Dermis microvascular lymphatic vessel endothelial cell (primary cell): ENCODE data around the gene PCYOX1L. TPM values are rescaled to one million over a fixed set of nuclear protein-coding genes. Genes with fewer than 3 reads are reported as not detected.
A peak's percentile ranks its signal among the peaks of the same experiment; 100 is the strongest.
"Not testable (repeated sequence)": the region's sequence is repeated elsewhere in the genome, so short reads cannot be mapped to it uniquely, and the experiment has no call there.

Experiments used
- DNase-seq, 2 donors: peaks; one replicate each; pipeline versions ENCODE4 v3.0.0 to v3.0.0-alpha.2; 2010; ENCODE audit warnings: low read depth in 2 of 2
- total RNA-seq: library from RNA; depleted of rRNA; stranded (reverse); fragments of >200 nt; gene quantifications from 2 replicates; pipeline ENCODE4 v1.2.1, GENCODE V29; 2014

Gene PCYOX1L
- total RNA-seq, 1 donor from 2014 or later, result 11.4 TPM

DNA sequence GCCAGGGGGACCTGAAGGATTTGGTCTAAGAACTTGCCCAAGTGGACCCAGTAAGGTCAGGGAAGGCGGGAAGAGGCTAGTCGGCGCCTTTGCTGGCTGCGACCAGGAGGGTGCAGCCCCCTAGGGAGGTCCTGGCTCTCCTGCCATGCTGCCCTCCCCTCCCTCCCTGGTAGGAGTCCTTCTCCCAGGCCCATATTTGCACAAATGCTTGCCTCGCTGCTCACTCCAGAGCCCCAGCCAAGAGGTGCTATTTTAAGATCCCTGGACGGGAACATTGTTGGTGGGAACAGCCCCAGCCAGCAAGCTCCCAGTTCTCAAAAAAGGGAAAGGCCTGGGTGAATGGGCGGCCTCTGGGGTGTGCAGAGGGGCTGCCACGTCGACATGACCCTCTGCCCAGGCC is 25.6 kb downstream of the PCYOX1L start:
- no peak for DNase-seq

- no peak for DNase-seq
Observed at GRCh38 chr5:149386166-149386565, 28.3 kb downstream of the PCYOX1L start.

DNA sequence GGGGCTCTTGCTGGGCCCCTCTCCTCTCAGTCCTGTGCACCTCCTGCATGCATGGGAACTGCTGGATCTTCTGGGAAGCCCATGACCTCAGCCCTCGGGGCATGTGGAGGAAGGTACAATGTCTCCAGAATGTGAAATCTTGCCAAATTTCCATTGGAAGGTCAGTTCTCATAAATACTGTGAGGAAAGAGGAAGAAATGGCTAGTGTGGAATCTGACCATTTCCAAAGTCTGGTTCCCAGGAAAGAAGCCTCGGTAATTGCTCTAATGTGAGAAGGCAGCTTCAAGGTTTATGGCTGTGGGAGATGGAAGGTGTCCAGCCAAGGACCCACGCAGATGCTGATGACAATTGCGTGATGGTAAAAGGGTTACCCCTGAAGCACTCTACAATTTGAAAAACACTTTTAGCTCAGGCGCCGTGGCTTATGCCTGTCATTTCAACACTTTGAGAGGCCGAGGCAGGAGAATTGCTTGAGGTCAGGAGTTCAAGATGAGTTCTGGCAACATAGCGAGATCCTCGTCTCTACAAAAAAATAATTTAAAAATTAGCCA is 29.3 kb downstream of the PCYOX1L start:
- no peak for DNase-seq

- DNase-seq, result no peak
Observed at GRCh38 chr5:149387982-149388381, 30.1 kb downstream of the PCYOX1L start.

DNA sequence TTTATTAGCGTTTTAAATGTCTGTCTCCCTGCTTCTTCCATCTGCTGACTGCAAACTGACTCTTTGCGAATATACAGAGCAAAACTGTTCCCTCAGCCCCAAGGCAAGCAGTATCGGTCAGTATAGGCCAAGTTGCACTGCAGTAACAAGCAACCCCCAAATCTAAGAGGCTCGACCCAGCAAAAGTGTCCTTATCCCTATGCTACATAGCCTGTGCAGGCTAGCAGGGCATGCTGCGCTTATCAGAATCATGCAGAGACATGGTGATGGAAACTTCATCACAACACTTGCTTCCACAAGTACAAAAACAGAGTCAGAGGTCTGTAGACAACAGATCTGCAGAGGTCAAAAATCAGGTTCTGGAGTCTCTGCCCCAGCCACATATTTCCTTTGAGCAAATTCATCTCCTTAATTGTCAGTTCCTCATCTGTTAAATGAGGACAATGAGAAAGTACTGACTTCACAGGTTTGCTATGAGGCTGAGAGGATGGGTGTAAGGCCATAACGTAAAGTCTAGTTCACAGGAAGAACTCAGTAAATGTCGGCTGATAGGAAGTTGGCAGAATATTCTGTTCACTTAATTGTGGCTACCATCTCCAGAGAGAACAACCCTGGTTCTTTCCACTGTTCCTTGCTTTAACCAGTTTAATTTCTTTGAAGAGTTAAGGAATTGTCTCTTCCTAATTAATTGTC is 30.8 kb downstream of the PCYOX1L start:
- no peak for DNase-seq

- no peak for DNase-seq
Observed at GRCh38 chr5:149389552-149390495, 32.0 kb downstream of the PCYOX1L start.

DNA sequence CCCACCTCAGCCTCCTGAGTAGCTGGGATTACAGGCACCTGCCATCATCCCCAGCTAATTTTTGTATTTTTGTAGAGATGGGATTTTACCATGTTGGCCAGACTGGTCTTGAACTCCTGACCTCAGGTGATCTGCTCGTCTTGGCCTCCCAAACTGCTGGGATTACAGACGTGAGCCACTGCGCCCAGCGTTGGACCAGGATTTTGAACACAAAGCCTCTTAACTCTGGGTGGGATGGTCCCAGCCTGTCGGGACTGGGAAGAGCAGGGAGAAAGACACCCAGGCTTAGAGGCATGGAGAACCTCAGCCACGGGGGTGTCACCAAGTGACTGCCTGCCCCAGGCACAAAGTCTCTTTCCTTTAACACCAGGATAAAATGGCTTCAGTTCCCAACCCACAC is 33.2 kb downstream of the PCYOX1L start:
- not testable (repeated sequence) for DNase-seq

DNA sequence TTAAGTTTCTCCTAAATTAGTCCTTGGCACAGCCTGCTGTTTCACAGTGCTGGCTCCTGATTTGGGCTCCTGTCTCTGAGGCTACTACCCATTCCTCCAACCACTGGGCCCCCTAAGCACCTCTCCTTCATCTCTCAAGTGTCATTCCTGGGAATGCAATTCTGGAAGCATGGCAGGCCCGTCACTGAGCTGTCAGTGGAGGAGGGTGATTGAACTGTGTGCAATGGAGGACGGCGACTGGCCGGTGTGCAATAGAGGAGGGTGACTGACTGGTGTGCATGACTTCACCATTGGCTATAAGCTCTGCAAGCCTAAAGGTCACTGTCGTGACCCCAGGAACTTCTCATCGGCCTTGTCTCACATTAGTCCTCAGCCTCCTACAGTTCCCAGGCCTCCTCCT is 33.7 kb downstream of the PCYOX1L start:
- DNase-seq, result no peak

- DNase-seq, result no peak
Observed at GRCh38 chr5:149392718-149393117, 34.9 kb downstream of the PCYOX1L start.

DNA sequence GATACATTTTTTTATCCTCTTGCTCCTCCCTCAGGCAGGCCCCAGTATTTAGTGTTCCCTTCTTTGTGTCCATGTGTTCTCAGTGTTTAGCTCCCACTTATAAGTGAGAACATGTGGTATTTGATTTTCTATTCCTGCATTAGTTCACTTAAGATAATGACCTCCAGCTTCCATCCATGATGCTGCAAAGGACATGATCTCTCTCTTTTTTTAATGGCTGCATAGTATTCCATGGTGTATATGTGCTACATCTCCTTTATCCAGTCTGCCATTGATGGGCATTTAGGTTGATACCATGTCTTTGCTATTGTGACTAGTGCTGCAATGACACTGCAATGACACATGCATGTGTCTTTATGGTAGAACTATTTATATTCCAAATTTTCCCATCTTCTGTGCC is 37.1 kb downstream of the PCYOX1L start:
- not testable (repeated sequence) for DNase-seq

DNA sequence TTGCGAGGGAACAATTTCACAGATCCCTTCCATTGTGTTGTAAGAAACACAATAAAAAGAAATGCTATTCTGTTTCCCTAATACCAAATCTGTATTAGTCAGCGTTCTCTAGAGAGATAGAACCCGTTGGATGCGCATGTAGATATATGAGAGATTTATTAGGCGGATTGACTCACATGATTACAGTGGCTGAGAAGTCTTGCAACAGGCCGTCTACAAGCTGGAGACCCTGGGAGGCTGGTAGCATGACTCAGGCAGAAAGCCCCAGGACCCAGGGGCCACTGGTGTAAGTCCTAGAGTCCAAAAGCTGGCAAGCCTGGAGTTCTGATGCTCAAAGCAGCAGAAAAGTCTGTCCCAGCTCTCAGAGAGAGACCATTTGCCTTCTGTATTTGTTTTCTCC is 39.7 kb downstream of the PCYOX1L start:
- DNase-seq, result no peak

DNA sequence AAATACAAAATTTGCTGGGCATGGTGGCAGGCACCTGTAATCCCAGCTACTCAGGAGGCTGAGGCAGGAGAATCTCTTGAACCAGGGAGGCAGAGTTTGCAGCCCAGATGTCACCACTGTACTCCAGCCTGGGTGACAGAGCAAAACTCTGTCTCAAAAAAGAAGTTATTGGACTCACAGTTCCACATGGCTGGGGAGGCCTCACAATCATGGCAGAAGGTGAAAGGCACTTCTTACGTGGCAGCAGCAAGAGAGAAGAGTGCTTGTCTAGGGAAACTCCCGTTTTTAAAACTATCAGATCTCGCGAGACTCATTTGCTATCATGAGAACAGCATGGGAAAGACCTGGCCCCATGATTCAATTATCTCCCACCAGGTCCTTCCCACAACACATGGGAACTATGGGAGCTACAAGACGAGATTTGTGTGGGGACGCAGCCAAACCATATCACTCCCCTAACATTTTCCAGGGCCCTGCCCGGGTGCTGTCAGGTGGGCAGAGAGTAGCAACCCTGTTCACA is 41.0 kb downstream of the PCYOX1L start:
- DNase-seq, result not testable (repeated sequence)

DNA sequence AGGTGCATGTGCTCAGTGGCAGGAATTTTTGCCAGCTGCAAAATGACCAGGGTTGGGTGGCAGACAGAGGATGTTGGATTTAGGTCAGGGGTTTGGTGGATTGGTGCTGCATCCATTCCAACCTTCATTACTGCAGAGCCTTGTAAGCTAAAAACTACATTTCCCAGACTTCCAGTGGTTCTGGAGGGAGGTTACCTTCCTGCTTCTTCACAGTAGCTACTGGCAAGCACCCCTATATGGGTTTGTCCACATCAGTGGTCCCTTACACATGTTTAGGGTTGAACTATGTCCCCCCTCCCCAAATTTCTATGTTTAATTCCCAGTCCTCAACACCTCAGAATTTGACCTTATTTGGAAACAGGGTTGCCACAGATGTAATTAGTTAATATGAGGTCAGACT is 41.9 kb downstream of the PCYOX1L start:
- no peak for DNase-seq

DNA sequence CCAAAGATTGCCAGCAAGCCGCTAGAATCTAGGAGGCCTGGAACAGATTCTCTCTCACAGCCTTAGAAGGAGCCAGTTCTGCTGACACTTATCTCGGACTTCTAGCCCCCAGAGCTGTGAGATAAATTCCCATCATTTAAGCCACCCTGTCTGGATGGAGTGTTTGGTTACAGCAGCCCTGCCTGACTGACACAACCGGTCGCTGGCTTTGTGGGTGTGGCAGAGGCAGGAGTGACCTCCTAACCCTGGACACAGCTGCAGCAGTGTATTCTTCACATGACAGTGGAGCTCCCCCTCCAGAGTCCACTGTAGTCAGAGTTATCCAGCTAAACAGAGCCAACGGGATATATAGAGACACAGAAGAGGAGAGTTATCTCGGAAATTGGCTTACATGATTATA is 42.5 kb downstream of the PCYOX1L start:
- DNase-seq, result peak in 1 of 2 donors; percentile 12

GRCh38 chr5:149401051-149401450 is 43.2 kb downstream of the PCYOX1L start:
- no peak for DNase-seq

DNA sequence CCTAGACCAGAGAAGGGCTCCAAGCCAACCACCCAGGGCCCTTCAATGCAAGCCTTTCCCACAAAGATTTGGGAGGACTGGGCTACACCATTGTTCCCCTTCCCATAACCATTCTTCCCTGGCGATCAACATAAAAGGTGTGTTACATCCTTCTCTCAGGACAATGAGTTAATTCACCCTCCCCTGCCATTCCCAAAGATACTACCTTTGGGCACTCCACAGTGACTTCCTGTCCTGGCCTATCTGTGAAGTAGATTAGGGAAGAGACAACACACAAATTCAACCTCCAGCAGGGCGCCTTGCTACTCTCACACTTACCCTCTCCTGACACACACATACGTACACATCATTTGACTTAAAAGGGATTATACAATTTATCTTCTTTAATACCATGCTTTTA is 44.4 kb downstream of the PCYOX1L start:
- DNase-seq, result no peak

DNA sequence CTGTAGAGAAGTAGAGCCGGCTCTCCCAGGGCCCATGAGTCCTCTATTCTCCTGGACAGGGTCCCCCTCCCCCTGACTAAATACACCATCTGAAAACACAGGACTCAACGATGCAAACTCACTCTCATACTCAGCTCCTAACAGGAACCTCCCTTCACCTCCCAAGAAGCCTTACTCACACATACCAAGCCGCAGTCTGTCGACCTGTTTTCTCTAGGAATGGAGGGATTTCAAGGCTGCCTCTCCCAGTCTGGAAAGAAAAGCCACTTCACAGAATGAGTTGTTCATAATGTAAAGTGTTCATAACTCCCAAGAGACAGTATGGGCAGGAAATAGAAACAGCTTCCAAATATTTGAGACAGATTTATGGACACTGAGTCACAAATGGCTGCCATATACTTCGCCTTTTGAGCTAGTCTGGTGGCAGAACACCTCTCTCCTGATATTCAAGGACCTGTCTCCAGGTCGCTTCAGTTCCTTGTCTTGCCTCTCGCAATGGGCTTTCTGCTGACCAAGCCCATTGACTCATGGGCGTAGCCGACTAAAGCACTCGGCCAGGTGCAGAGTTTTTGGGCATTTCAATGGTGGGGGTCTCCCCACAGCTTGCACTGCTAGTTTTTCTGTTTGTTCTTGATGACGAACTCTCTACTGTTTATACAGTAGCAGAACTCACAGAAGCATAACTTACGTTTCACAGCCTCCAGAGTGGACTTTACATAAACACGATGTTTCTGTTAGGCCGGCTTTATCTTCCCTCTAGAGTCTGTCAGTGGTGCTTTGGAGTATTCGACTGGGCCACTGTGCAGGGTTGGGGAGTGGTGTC is 46.3 kb downstream of the PCYOX1L start:
- DNase-seq, result peak in 1 of 2 donors; percentile 5

- no peak for DNase-seq
Observed at GRCh38 chr5:149404746-149405549, 47.1 kb downstream of the PCYOX1L start.

- DNase-seq, result no peak
Observed at GRCh38 chr5:149405550-149406202, 47.8 kb downstream of the PCYOX1L start.
